ENCODE data around the gene PPP1R26. TPM values are rescaled to one million over a fixed set of nuclear protein-coding genes. Genes with fewer than 3 reads are reported as not detected.
A peak's percentile ranks its signal among the peaks of the same experiment; 100 is the strongest.

The PPP1R26 gene
- total and polyA plus RNA-seq, 4 donors: 9.3 to 29.6 (median 18.3) TPM

- no peak for ATAC-seq (ENCODE audit: insufficient read depth, low FRiP score)
- Histone ChIP-seq H3K9me3 (ENCODE audit: control insufficient read depth in 4 of 4, insufficient read depth in 3 of 4, low read length in 3 of 4) (no peaks in the 10 kb centered on the region), H3K4me3 (no peak overlapping the region), H3K27ac (ENCODE audit: low read depth in 1 of 2, low read length in 1 of 2) (no peak overlapping the region), H3K27me3 (ENCODE audit: control insufficient read depth in 3 of 3, insufficient read depth in 3 of 3, low read length in 2 of 3) (no peaks in the 10 kb centered on the region), H3K4me1 (ENCODE audit: control insufficient read depth in 5 of 5, insufficient read depth in 5 of 5, low read length in 5 of 5) (peaks cover 0 to 28% (median 4%) of the 10 kb centered on the region in 5 donors), H3K36me3 (ENCODE audit: control insufficient read depth in 4 of 4, insufficient read depth in 4 of 4, low read length in 4 of 4) (no peaks in the 10 kb centered on the region), H3K9ac (ENCODE audit: insufficient read depth in 1 of 2, low read length in 2 of 2) (no peak overlapping the region)
- no peak for DNase-seq
- WGBS, 2 donors: 78 to 88% methylated on average over 10 to 12 of the region's 12 CpGs
- no peak for TF ChIP-seq CTCF (IDR thresholded peaks at IDR 0.05; ENCODE audit: control extremely low read depth, extremely low read depth)
Observed at GRCh38 chr9:135473972-135474543, 5.5 kb upstream of the PPP1R26 start.

GRCh38 chr9:135474915-135475314, 4.7 kb upstream of the PPP1R26 start:
- Histone ChIP-seq H3K27ac (ENCODE audit: low read depth in 1 of 2, low read length in 1 of 2) (no peak overlapping the region), H3K9me3 (ENCODE audit: control insufficient read depth in 4 of 4, insufficient read depth in 3 of 4, low read length in 3 of 4) (no peaks in the 10 kb centered on the region), H3K4me1 (ENCODE audit: control insufficient read depth in 5 of 5, insufficient read depth in 5 of 5, low read length in 5 of 5) (peaks cover 0 to 24% (median 4%) of the 10 kb centered on the region in 5 donors), H3K36me3 (ENCODE audit: control insufficient read depth in 4 of 4, insufficient read depth in 4 of 4, low read length in 4 of 4) (no peaks in the 10 kb centered on the region), H3K9ac (ENCODE audit: insufficient read depth in 1 of 2, low read length in 2 of 2) (no peak overlapping the region), H3K4me3 (no peak overlapping the region), H3K27me3 (ENCODE audit: control insufficient read depth in 3 of 3, insufficient read depth in 3 of 3, low read length in 2 of 3) (no peaks in the 10 kb centered on the region)
- 13 to 17% methylated on average over 12 of the region's 12 CpGs for WGBS, 2 donors
- DNase-seq (peak; percentile 32 to 53 (median 48)), ATAC-seq (ENCODE audit: insufficient read depth, low FRiP score) (no peak)
- no peak for TF ChIP-seq CTCF (IDR thresholded peaks at IDR 0.05; ENCODE audit: control extremely low read depth, extremely low read depth)

- Histone ChIP-seq H3K27me3 (ENCODE audit: control insufficient read depth in 3 of 3, insufficient read depth in 3 of 3, low read length in 2 of 3) (no peaks in the 10 kb centered on the region), H3K9ac (ENCODE audit: insufficient read depth in 1 of 2, low read length in 2 of 2) (no peak overlapping the region), H3K4me1 (ENCODE audit: control insufficient read depth in 5 of 5, insufficient read depth in 5 of 5, low read length in 5 of 5) (peaks cover 0 to 33% (median 3%) of the 10 kb centered on the region in 5 donors), H3K4me3 (no peak overlapping the region), H3K9me3 (ENCODE audit: control insufficient read depth in 4 of 4, insufficient read depth in 3 of 4, low read length in 3 of 4) (no peaks in the 10 kb centered on the region), H3K27ac (ENCODE audit: low read depth in 1 of 2, low read length in 1 of 2) (peak overlapping the region in 1 of 2 donors; percentile 71), H3K36me3 (ENCODE audit: control insufficient read depth in 4 of 4, insufficient read depth in 4 of 4, low read length in 4 of 4) (no peaks in the 10 kb centered on the region)
- 79 to 82% methylated on average over 10 of the region's 10 CpGs for WGBS, 2 donors
- ATAC-seq (ENCODE audit: insufficient read depth, low FRiP score) (peak; percentile 23), DNase-seq (peak; percentile 19 to 50 (median 30))
- TF ChIP-seq CTCF (IDR thresholded peaks at IDR 0.05; ENCODE audit: control extremely low read depth, extremely low read depth): no peak
Observed at GRCh38 chr9:135476561-135477355, 2.8 kb upstream of the PPP1R26 start.

All from lung (tissue), 12 donors.